ENCODE results near the gene DCTN3.

Gene DCTN3

DNA sequence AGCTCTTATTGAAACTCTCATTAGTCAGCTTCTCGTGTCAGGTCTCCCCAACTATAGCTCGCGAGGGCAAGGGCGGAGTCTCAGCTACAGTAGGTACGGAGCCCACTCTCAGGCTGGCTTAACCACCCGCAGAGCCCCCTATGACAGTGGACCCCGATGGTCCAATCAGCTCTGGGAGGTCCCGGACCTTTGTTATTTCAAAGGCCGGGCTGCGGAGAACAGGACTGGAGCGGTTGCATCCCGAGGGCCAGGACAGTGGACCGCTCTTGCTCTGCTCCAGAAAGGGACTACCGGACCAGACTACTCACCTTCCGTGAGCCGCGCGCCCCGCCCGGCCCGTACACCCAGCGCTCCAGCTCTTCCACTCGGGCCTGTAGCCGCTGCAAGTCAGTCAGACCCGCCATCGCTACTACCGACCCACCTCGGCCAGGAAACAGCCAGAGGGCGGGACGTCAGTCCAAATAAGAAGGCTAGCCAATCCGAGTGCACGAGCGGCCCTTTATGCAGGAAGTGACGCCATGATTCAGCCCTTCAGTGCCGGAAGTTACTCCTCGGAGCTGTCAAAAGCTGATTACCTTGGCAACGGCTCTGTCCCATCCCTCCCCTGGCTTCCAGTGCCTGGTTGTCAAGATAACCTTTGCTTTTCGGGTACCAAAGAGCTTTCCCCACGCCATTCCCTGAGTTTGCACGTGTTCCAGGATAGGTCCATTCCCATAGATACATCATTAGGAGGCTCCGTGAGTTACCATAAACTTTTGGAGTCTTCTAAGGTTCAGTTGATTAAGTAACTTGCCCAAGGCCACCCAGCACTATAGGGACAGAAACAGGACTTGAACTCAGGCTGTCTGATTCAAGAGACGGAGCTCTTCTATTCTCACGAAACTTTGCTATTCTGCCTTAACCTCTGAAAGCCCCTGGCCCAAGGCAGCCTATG lies at the start of gene DCTN3:
Gene DCTN3, minus strand, starts transcription at position 435 of the 934 bp plus-strand sequence. Its CDS starts 31 bp downstream, at position 404.
- Mint-ChIP-seq H3K4me1 (peaks cover 25% of the 10 kb centered on the region), H3K9me3 (no peaks in the 10 kb centered on the region), H3K27ac (peak within 1 kb of the TSS; percentile 54), H3K4me3 (peak within 1 kb of the TSS; percentile 95), H3K27me3 (peaks cover 16% of the 10 kb centered on the region), H3K36me3 (peaks cover 15% of the 10 kb centered on the region)
- DNase-seq (ENCODE audit: low spot score in 2 of 2) (peak; percentile 71 to 86), ATAC-seq (ENCODE audit: low read depth) (peak; percentile 99)

GRCh38 chr9:34665381-34666250 lies 45.3 kb upstream of the DCTN3 start:
- Mint-ChIP-seq H3K27me3 (no peaks in the 10 kb centered on the region), H3K36me3 (peaks cover 12% of the 10 kb centered on the region), H3K9me3 (peaks cover 9% of the 10 kb centered on the region), H3K4me3 (peak overlapping the region; percentile 95), H3K27ac (peak overlapping the region; percentile 95), H3K4me1 (peaks cover 12% of the 10 kb centered on the region)
- ATAC-seq (ENCODE audit: low read depth), result peak; percentile 76
- peak; percentile 87 to 90 for DNase-seq (ENCODE audit: low spot score in 2 of 2)

- peak overlapping the region; percentile 95 for H3K27ac Mint-ChIP-seq
- DNase-seq (ENCODE audit: low spot score in 2 of 2), result no peak
- peaks cover 12% of the 10 kb centered on the region for H3K4me1 Mint-ChIP-seq
- peaks cover 8% of the 10 kb centered on the region for H3K9me3 Mint-ChIP-seq
- peaks cover 15% of the 10 kb centered on the region for H3K36me3 Mint-ChIP-seq
- H3K4me3 Mint-ChIP-seq, result peak overlapping the region; percentile 95
- no peaks in the 10 kb centered on the region for H3K27me3 Mint-ChIP-seq
- ATAC-seq (ENCODE audit: low read depth), result peak; percentile 4
Observed at GRCh38 chr9:34665067-34665380, 44.7 kb upstream of the DCTN3 start.

DNA sequence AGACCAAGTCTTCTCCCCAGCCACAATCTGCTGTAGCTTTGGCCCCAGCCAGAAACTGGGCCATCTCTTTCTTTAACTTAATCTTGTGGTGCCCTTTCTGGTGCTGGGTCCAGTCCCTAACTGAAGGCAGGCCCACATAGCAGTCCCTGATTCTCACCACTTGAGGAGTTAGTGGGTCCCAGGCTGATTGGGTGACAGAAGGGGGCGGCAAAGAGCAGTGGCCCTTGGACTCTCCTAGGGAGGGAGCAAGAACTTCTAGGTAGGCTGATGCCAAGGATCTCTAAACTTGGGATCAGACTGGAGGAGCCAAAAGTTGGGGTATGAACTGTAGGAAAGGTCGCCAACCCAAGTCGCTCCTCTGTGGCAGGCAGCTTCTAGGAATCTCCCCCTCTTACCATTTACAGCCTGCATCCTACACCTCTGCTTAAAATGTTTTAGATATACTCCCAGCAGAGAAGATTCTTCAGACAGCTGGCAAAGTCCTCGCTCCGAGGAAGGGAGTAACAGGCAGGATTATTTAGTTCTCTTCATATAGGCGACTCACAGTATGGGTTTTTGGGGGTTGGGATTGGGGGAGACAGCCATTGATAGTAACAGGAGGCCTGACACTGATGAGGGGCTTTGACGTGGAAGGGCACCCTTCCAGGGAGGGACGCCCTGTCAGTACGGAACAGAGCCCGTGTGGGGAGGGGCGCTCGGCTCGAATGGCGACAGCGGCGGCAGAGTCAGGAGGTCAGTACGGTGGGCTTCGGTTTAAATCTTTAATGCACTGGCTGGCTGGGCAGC lies 44.2 kb upstream of the DCTN3 start:
- H3K4me3 Mint-ChIP-seq, result peak overlapping the region; percentile 95
- peaks cover 11% of the 10 kb centered on the region for H3K36me3 Mint-ChIP-seq
- peaks cover 12% of the 10 kb centered on the region for H3K4me1 Mint-ChIP-seq

DNA sequence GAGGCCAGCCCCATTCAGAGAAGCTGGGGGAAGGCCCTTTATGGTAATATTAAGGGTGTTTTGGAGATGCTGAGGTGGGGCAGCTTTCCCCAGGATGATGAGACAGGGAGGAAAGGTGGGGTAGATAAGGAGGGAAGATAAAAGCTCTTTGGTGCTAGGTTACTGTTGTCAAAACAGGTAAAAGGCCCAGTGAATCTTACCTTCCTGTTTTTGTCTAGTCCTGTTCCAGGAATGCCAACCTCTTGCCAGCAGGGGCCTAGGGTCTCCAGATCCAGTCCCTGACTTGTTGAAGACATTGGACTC lies 43.0 kb upstream of the DCTN3 start:
- Mint-ChIP-seq H3K36me3 (peaks cover 4% of the 10 kb centered on the region), H3K9me3 (no peaks in the 10 kb centered on the region), H3K4me1 (peaks cover 12% of the 10 kb centered on the region), H3K4me3 (no peak overlapping the region), H3K27me3 (no peaks in the 10 kb centered on the region), H3K27ac (no peak overlapping the region)
- DNase-seq (ENCODE audit: low spot score in 2 of 2), result no peak
- ATAC-seq (ENCODE audit: low read depth), result no peak

More for the DNA sequence above, 44.2 kb upstream of the DCTN3 start:
- ATAC-seq (ENCODE audit: low read depth) (peak; percentile 43), DNase-seq (ENCODE audit: low spot score in 2 of 2) (peak; percentile 76 to 79)
- H3K27me3 Mint-ChIP-seq, result no peaks in the 10 kb centered on the region
- H3K9me3 Mint-ChIP-seq, result peaks cover 6% of the 10 kb centered on the region
- H3K27ac Mint-ChIP-seq, result peak overlapping the region; percentile 95

DNA sequence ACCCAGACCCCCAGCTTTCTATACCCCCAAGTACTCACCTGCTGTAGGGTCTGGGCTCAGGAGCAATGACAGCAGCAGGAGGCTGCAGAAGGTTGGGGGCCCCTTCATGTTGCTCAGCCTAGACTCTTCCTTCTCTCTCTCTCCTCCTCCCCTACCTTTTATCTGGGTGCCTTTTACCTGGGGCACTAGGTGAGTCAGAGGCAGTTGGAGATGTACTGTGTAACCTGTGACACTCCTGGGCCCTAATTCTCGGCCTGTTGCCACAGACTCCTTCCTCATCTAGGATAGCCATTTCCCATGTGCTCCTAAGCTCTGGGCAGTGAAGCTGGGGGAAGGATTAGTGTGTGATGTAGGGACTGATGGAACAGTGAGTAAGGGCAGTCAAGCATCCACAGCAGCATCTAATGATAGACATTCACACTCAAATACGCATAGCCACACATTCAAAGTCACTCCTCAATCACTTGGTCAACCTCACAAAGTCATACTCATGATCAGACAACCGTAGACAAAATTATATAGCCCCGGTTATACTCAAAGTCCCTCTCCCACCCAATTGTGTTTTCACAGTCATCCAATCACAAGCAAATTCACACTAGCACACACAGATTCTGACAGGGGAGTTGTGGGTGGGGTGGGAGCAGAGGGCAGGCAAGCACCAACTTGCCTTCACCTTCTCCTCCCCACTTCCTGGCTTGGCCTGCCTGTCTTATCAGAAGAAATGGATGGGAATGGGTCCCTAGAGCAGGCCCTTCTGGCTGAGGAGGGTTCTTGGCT lies 42.4 kb upstream of the DCTN3 start, which contains the start of gene CCL27:
Gene CCL27, minus strand, starts transcription at position 132 of the 777 bp plus-strand sequence. Its CDS starts 24 bp downstream, at position 108.
- DNase-seq (ENCODE audit: low spot score in 2 of 2) (no peak), ATAC-seq (ENCODE audit: low read depth) (no peak)
- Mint-ChIP-seq H3K4me3 (no peak within 1 kb of the TSS), H3K9me3 (no peaks in the 10 kb centered on the region), H3K27me3 (no peaks in the 10 kb centered on the region), H3K27ac (no peak within 1 kb of the TSS), H3K4me1 (peaks cover 12% of the 10 kb centered on the region), H3K36me3 (peaks cover 4% of the 10 kb centered on the region)

GRCh38 chr9:34659592-34660253 lies 39.4 kb upstream of the DCTN3 start:
- H3K4me3 Mint-ChIP-seq, result no peak overlapping the region
- H3K27ac Mint-ChIP-seq, result no peak overlapping the region
- H3K4me1 Mint-ChIP-seq, result peaks cover 9% of the 10 kb centered on the region
- H3K9me3 Mint-ChIP-seq, result no peaks in the 10 kb centered on the region
- peaks cover 6% of the 10 kb centered on the region for H3K36me3 Mint-ChIP-seq
- ATAC-seq (ENCODE audit: low read depth), result no peak
- H3K27me3 Mint-ChIP-seq, result peaks cover 4% of the 10 kb centered on the region
- no peak for DNase-seq (ENCODE audit: low spot score in 2 of 2)

DNA sequence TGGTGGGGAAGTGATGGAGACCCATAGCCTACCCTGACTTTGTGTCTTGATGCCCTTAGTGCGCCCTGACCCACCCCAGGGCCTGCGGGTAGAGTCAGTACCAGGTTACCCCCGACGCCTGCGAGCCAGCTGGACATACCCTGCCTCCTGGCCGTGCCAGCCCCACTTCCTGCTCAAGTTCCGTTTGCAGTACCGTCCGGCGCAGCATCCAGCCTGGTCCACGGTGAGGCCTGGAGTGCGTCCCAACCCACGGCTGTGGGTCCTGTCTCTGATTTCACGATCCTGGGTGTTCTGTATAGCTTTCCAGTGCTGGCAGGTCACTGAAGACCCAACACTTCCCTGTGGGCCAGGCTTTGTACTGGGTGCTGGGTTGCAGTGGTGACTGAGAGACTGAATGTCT lies 38.2 kb upstream of the DCTN3 start:
- no peak overlapping the region for H3K4me3 Mint-ChIP-seq
- ATAC-seq (ENCODE audit: low read depth), result no peak
- DNase-seq (ENCODE audit: low spot score in 2 of 2), result no peak
- peaks cover 4% of the 10 kb centered on the region for H3K27me3 Mint-ChIP-seq
- peaks cover 6% of the 10 kb centered on the region for H3K36me3 Mint-ChIP-seq
- peaks cover 2% of the 10 kb centered on the region for H3K4me1 Mint-ChIP-seq
- H3K9me3 Mint-ChIP-seq, result no peaks in the 10 kb centered on the region
- no peak overlapping the region for H3K27ac Mint-ChIP-seq

DNA sequence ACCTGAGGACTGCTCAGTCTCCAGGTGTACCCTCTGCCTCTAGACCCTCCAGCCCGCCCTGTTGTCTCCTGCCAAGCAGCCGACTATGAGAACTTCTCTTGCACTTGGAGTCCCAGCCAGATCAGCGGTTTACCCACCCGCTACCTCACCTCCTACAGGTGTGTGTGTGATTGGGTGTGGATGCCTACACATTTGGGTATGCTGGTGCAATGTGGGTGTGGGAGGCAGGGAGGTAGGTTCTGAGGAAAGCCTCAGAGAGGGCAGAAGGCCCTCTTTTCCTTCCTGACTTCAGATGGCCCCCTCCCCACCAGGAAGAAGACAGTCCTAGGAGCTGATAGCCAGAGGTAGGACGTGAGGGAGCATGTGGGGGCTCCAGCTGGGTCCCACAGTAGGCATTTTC lies 36.7 kb upstream of the DCTN3 start:
- Mint-ChIP-seq H3K4me3 (no peak overlapping the region), H3K27me3 (peaks cover 4% of the 10 kb centered on the region), H3K36me3 (peaks cover 6% of the 10 kb centered on the region), H3K27ac (no peak overlapping the region), H3K9me3 (no peaks in the 10 kb centered on the region), H3K4me1 (peaks cover 12% of the 10 kb centered on the region)
- ATAC-seq (ENCODE audit: low read depth) (no peak), DNase-seq (ENCODE audit: low spot score in 2 of 2) (no peak)

DNA sequence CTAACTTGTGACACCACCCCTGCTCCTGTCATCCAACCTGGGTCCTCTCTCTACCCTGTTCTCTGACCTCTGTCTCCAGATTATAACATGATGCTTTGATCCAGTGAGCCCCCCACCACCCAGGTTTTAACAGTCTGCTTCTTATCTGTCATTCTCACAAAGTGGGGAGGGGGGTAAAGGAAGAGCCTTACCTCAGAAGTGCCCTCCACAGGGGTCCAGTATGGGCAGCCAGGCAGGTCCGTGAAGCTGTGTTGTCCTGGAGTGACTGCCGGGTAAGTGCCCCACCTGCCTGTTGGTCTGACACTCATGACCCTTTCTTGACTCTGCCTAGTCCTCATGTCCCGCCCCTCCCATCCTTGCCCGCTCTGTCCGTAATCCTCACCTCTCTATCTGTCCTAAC lies 35.1 kb upstream of the DCTN3 start:
- DNase-seq (ENCODE audit: low spot score in 2 of 2), result no peak
- no peak overlapping the region for H3K27ac Mint-ChIP-seq
- H3K4me3 Mint-ChIP-seq, result no peak overlapping the region
- ATAC-seq (ENCODE audit: low read depth), result no peak
- H3K27me3 Mint-ChIP-seq, result peaks cover 4% of the 10 kb centered on the region
- peaks cover 12% of the 10 kb centered on the region for H3K4me1 Mint-ChIP-seq
- H3K9me3 Mint-ChIP-seq, result no peaks in the 10 kb centered on the region
- H3K36me3 Mint-ChIP-seq, result peaks cover 4% of the 10 kb centered on the region

DNA sequence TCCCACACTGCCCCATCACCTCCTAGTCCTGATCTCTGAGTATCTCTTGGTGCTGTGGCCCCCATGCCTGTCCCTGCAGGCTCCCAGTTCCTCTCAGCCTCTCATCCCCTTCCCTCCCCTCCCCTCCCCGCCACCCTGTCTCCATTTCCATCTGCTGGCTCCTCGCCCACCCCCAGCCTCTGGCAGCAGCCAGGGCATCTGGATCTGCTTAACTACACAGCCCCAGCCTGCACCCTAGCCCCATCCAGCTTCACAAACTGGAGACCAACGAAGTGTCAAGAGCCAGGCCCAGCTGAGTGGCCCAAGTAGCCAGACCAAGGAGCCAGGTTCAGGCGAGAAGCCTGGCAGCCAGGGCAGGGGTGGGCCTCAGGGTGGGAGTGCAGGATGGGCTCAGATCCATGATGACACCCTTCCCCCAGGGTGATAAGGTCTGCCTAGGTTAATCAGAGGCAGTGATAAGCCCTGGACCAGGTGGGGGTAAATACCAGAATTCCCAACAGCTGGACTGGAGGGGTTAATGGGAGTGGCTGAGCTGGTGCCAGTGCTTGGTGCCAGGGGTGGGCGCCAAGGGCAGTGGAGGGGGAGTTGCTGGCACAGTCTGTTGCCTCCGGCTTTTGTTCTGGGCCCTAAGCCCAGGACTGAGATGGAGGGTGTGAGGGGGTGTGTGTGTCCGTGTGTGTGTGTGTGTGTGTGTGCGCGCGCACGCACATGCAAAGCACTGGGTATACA lies 34.2 kb upstream of the DCTN3 start:
- Mint-ChIP-seq H3K9me3 (no peaks in the 10 kb centered on the region), H3K27me3 (peaks cover 4% of the 10 kb centered on the region), H3K4me1 (peaks cover 12% of the 10 kb centered on the region), H3K36me3 (peaks cover 3% of the 10 kb centered on the region), H3K27ac (no peak overlapping the region), H3K4me3 (no peak overlapping the region)
- no peak for DNase-seq (ENCODE audit: low spot score in 2 of 2)
- no peak for ATAC-seq (ENCODE audit: low read depth)

Measured in memory B cell (primary cell).